GM10847 (cell line): ENCODE results near the gene NPC1L1.
A peak's percentile ranks its signal among the peaks of the same experiment; 100 is the strongest.

Source experiments
- POLR2A ChIP-seq: IDR thresholded peaks from 2 replicates; pipeline ENCODE4 v1.6.1; 2011; ENCODE audit not compliant: insufficient read length; ENCODE audit errors: extremely low read depth

NPC1L1 gene

GRCh38 chr7:44541028-44541869 lies at the start of gene NPC1L1:
TSS of gene NPC1L1 (minus strand) at chr7:44541330. CDS start at chr7:44541259, 71 bp downstream.
- no peak for TF ChIP-seq POLR2A

GRCh38 chr7:44590910-44591309 lies 49.8 kb upstream of the NPC1L1 start:
- no peak for TF ChIP-seq POLR2A

- TF ChIP-seq POLR2A = no peak
These were observed 46.9 kb upstream of the NPC1L1 start for GRCh38 chr7:44587843-44588711.

- no peak for TF ChIP-seq POLR2A
These were observed 42.2 kb upstream of the NPC1L1 start for GRCh38 chr7:44583146-44583865.

- TF ChIP-seq POLR2A = peak; percentile 92
These were observed 40.9 kb upstream of the NPC1L1 start, which contains the start of gene TMED4 for GRCh38 chr7:44581879-44582603. TSS of gene TMED4 (minus strand) at chr7:44582231. CDS start at chr7:44582206, 25 bp downstream.

- TF ChIP-seq POLR2A = no peak
These were observed 40.1 kb upstream of the NPC1L1 start for GRCh38 chr7:44580945-44581878.

- TF ChIP-seq POLR2A = no peak
These were observed 35.1 kb upstream of the NPC1L1 start for GRCh38 chr7:44576228-44576627.

GRCh38 chr7:44575054-44575453 lies 33.9 kb upstream of the NPC1L1 start:
- TF ChIP-seq POLR2A = no peak

- no peak for TF ChIP-seq POLR2A
These were observed 33.2 kb upstream of the NPC1L1 start for GRCh38 chr7:44574287-44574872.

GRCh38 chr7:44573464-44574286 lies 32.5 kb upstream of the NPC1L1 start, which contains the start of gene DDX56:
TSS of gene DDX56 (minus strand) at chr7:44573908. CDS start at chr7:44573895, 13 bp downstream.
- peak; percentile 98 for TF ChIP-seq POLR2A

- TF ChIP-seq POLR2A = no peak
These were observed 31.6 kb upstream of the NPC1L1 start for GRCh38 chr7:44572771-44573170.

GRCh38 chr7:44569959-44570358 lies 28.8 kb upstream of the NPC1L1 start:
- TF ChIP-seq POLR2A = no peak
